Body of pancreas (tissue), 4 donors: ENCODE measurements around the gene P4HA3.

Source experiments
- POLR2A ChIP-seq, 3 donors: fragments of 450-650 bp; IDR thresholded peaks; one replicate each; pipeline ENCODE4 v1.6.1; 2016; ENCODE audit warnings: antibody characterized with exemption in 3 of 3, mild to moderate bottlenecking in 2 of 3
- TF ChIP-seq, protein P1 (sequence below), 7 experiments: fragments of 450-650 bp in 4 of 7; fragments of 200-600 bp in 3 of 7; sonication (generic) in 3 of 7; IDR thresholded peaks; one replicate each; pipeline ENCODE4 v1.5.1; 2016 to 2019; ENCODE audit warnings: antibody characterized with exemption in 7 of 7

DNA sequence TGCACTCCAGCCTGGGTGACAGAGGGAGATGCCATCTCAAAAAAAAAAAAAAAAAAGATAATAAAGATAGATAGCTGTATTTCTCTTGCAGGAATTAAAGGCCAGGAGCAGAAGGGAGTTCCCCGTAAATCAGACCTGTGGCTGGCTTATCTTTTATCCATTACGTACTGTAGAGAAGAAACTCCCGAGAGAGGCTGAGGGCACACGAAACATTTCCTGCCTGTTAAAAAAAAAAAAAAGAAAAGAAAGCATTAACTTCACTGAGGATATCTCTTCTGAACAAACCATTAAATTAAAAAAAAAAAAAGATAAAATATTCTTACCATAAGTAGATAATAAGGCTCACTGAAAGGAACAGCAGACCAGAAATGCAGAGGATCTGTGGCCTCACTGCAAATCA is 22.5 kb downstream of the P4HA3 start:
- TF ChIP-seq, protein P1, sequence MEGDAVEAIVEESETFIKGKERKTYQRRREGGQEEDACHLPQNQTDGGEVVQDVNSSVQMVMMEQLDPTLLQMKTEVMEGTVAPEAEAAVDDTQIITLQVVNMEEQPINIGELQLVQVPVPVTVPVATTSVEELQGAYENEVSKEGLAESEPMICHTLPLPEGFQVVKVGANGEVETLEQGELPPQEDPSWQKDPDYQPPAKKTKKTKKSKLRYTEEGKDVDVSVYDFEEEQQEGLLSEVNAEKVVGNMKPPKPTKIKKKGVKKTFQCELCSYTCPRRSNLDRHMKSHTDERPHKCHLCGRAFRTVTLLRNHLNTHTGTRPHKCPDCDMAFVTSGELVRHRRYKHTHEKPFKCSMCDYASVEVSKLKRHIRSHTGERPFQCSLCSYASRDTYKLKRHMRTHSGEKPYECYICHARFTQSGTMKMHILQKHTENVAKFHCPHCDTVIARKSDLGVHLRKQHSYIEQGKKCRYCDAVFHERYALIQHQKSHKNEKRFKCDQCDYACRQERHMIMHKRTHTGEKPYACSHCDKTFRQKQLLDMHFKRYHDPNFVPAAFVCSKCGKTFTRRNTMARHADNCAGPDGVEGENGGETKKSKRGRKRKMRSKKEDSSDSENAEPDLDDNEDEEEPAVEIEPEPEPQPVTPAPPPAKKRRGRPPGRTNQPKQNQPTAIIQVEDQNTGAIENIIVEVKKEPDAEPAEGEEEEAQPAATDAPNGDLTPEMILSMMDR (IDR thresholded peaks at IDR 0.05): no peak
- no peak for TF ChIP-seq POLR2A (IDR thresholded peaks at IDR 0.05)
